Endothelial cell of umbilical vein (primary cell): ENCODE data around the gene EXOC6. TPM values are rescaled to one million over a fixed set of nuclear protein-coding genes. Genes with fewer than 3 reads are reported as not detected.

Source experiments
- BruUV-seq: library from RNA; stranded (reverse); fragments of 400-500 nt; replicated peaks from 2 replicates; lab custom pipeline; 2021; lab: Mats Ljungman, UMichigan
- CTCF ChIA-PET: fragments of 300-600, 350-600 bp; sonication (Branson Sonifier 250); formaldehyde crosslinking; loops from one replicate; lab custom pipeline; 2021; ENCODE audit warnings: antibody characterized with exemption, inconsistent platforms; lab: Charles Lee
- POLR2A ChIA-PET: fragments of 300-600, 350-600 bp; sonication (Branson Sonifier 250); formaldehyde crosslinking; loops from one replicate; lab custom pipeline; 2021; ENCODE audit warnings: antibody characterized with exemption, inconsistent platforms; lab: Charles Lee
- DNase-seq: peaks from one replicate; pipeline ENCODE4 v3.0.0-alpha.2; 2011; ENCODE audit warnings: low read depth, low spot score
- FAIRE-seq: peaks from 2 replicates; lab custom pipeline; 2011; peaks lifted over from hg19 to GRCh38; lab: Jason Lieb, UNC
- H2AFZ ChIP-seq: 2 replicates; pipeline ENCODE4 v1.6.0; 2012; ENCODE audit warnings: low read depth, low read length, control low read depth, inconsistent platforms
- H3K27ac ChIP-seq: 2 replicates; pipeline ENCODE4 v1.5.1; 2011; ENCODE audit warnings: low read depth, mild to moderate bottlenecking, control low read depth, low read length, moderate library complexity; ENCODE audit not compliant: insufficient read depth
- H3K27me3 ChIP-seq, 2 experiments: 2 replicates each; pipeline versions ENCODE4 v1.6.0 to v1.6.1; 2011; ENCODE audit warnings: low read length in 2 of 2, mixed read lengths in 1 of 2; ENCODE audit not compliant: control insufficient read depth in 2 of 2, insufficient read depth in 2 of 2
- H3K36me3 ChIP-seq, 2 experiments: 2 replicates in 1 of 2; 3 replicates in 1 of 2; pipeline ENCODE4 v1.5.1; 2011; ENCODE audit warnings: low read length in 2 of 2, mild to moderate bottlenecking in 1 of 2, moderate library complexity in 1 of 2; ENCODE audit not compliant: control insufficient read depth in 2 of 2, insufficient read depth in 2 of 2; ENCODE audit errors: extremely low read depth in 1 of 2
- H3K4me1 ChIP-seq: 3 replicates; pipeline ENCODE4 v1.5.1; 2011; ENCODE audit warnings: mild to moderate bottlenecking, low read length; ENCODE audit not compliant: control insufficient read depth, insufficient read depth; ENCODE audit errors: extremely low read depth
- H3K4me2 ChIP-seq: 2 replicates; pipeline ENCODE4 v1.6.1; 2011; ENCODE audit warnings: low read length, control low read depth, mixed read lengths; ENCODE audit not compliant: insufficient read depth
- H3K4me3 ChIP-seq, 3 experiments: fragments of 200-600 bp in 1 of 3; sonication (generic), shearing (Covaris generic) in 1 of 3; replicated peaks in 1 of 3; 2 replicates each; pipeline ENCODE4 v1.5.1; 2011 to 2016; ENCODE audit warnings: control low read depth in 3 of 3, low read length in 3 of 3, mild to moderate bottlenecking in 2 of 3, inconsistent platforms in 1 of 3, low read depth in 1 of 3, moderate library complexity in 1 of 3; ENCODE audit not compliant: insufficient read depth in 1 of 3
- H3K79me2 ChIP-seq: 2 replicates; pipeline ENCODE4 v1.6.0; 2012; ENCODE audit warnings: low read length, inconsistent platforms; ENCODE audit not compliant: control insufficient read depth, insufficient read depth
- H3K9ac ChIP-seq: replicated peaks from 2 replicates; pipeline ENCODE3; 2011; ENCODE audit warnings: low read length, control low read depth; ENCODE audit not compliant: insufficient read depth; ENCODE audit errors: extremely low read depth
- H3K9me1 ChIP-seq: replicated peaks from 3 replicates; pipeline ENCODE4 v1.6.0; 2011; ENCODE audit warnings: mild to moderate bottlenecking, low read length; ENCODE audit not compliant: control insufficient read depth, insufficient read depth; ENCODE audit errors: extremely low read depth
- H3K9me3 ChIP-seq: replicated peaks from 2 replicates; pipeline ENCODE4 v1.5.1; 2012; ENCODE audit warnings: low read length, inconsistent platforms; ENCODE audit not compliant: control insufficient read depth, insufficient read depth
- H4K20me1 ChIP-seq: replicated peaks from 2 replicates; pipeline ENCODE3; 2011; ENCODE audit warnings: mild to moderate bottlenecking, low read length; ENCODE audit not compliant: control insufficient read depth, insufficient read depth; ENCODE audit errors: extremely low read depth
- EZH2 ChIP-seq: IDR thresholded peaks from 2 replicates; pipeline ENCODE4 v1.6.1; 2012; ENCODE audit warnings: borderline replicate concordance, low read depth, mild to moderate bottlenecking, moderate library complexity, low read length, inconsistent platforms; ENCODE audit not compliant: severe bottlenecking
- FOS ChIP-seq: IDR thresholded peaks from 2 replicates; pipeline ENCODE4 v1.6.1; 2011; ENCODE audit warnings: mild to moderate bottlenecking, low read length, moderate library complexity, borderline replicate concordance; ENCODE audit not compliant: insufficient read depth
- GATA2 ChIP-seq: IDR thresholded peaks from 2 replicates; pipeline ENCODE4 v1.7.0; 2011; ENCODE audit warnings: low read depth, mild to moderate bottlenecking, moderate library complexity, mixed read lengths, low read length; ENCODE audit not compliant: insufficient read length, insufficient read depth
- JUN ChIP-seq: IDR thresholded peaks from 2 replicates; pipeline ENCODE4 v1.6.1; 2011; ENCODE audit warnings: borderline replicate concordance, low read depth; ENCODE audit not compliant: insufficient read length, insufficient read depth
- MYC ChIP-seq: IDR thresholded peaks from one replicate; pipeline ENCODE4 v1.6.1; 2011; ENCODE audit warnings: mild to moderate bottlenecking, low read depth, low read length
- POLR2A ChIP-seq: IDR thresholded peaks from 2 replicates; pipeline ENCODE4 v1.6.1; 2012; ENCODE audit warnings: low read depth, mild to moderate bottlenecking, control low read depth, low read length
- POLR2AphosphoS5 ChIP-seq: IDR thresholded peaks from 2 replicates; pipeline ENCODE4 v1.6.1; 2012; ENCODE audit warnings: low read depth, mild to moderate bottlenecking, control low read depth, low read length, moderate library complexity; ENCODE audit not compliant: insufficient read depth
- dilution Hi-C: fragments of 300-500 bp; cut with MboI; formaldehyde crosslinking; loops from one replicate; pipeline ENCODE4 v1.15.0; 2019; ENCODE audit warnings: low sequenced_read_pairs; ENCODE audit not compliant: extremely low pct_ligation_motif_present
- intact Hi-C: fragments of 100-400 bp; cut with micrococcal nuclease; formaldehyde crosslinking; loops from one replicate; pipeline ENCODE4 v1.10.0; 2022
- polyA plus RNA-seq, 4 experiments: library from polyadenylated mRNA; depleted of rRNA in 3 of 4; stranded (reverse) in 3 of 4; unstranded in 1 of 4; fragments of >200 nt; gene quantifications; 2 replicates each; pipeline versions ENCODE4 v1.2.1 to v1.2.3, GENCODE V29; 2011 to 2012; ENCODE audit warnings: missing spikeins in 1 of 4
- total RNA-seq: library from RNA; stranded (reverse); gene quantifications from 2 replicates; pipeline ENCODE4 v1.2.3, GENCODE V29; 2021
- TF ChIP-seq, protein P1 (sequence below): IDR thresholded peaks from 2 replicates; pipeline ENCODE4 v1.6.1; 2011; ENCODE audit not compliant: insufficient read depth, insufficient read length
- TF ChIP-seq, protein P2 (sequence below), 2 donors: IDR thresholded peaks; 1 replicate in 1 of 2; 2 replicates in 1 of 2; pipeline ENCODE4 v1.5.1; 2011; ENCODE audit warnings: low read length in 2 of 2, mild to moderate bottlenecking in 2 of 2, moderate library complexity in 2 of 2, control low read depth in 1 of 2, inconsistent platforms in 1 of 2, low read depth in 1 of 2; ENCODE audit not compliant: insufficient read depth in 1 of 2; ENCODE audit errors: extremely low read depth in 1 of 2

The EXOC6 gene
- total and polyA plus RNA-seq, 2 donors (not counting 3 experiments of a cell fraction or from before 2014, with no cell fraction given) = 72.6 to 108 TPM

DNA sequence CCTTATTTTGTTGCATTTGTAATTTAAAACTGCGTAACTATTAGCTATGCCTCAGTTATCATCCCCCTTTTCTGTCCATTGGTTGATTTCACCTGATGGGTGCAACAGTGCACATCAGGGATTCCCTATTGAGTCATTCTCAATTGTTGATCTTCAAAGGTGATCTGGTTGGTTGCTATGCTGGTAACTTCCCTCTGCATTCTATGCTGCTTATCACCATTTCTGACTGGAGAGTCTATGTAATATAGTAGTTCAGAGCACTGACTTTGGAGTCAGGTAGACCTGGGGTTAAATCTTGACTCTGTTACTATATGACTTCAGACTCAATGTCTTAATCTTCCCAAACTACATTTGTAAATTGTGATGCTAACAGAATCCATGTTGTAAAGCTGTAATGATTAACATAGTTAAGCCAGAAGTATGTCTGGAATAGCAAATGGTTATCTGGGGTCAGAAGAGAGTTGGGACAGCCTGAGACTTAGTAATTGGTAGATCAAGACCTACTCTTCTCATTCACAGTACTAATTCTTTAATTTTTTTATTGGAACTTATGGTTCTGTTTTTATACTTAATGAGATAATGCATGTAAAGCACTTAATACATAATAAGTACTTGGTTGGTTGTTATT lies 38.1 kb downstream of the EXOC6 start:
- dilution Hi-C loops = no loop called here
- CTCF ChIA-PET = interaction anchor here (0.7 to 2.6 kb wide), 6 partner anchors 14 to 156 kb away, joined by 3 to 7 read pairs (median 3); partner anchors contain the start of gene EXOC6

More for the DNA sequence above, 38.1 kb downstream of the EXOC6 start:
- TF ChIP-seq JUN (no peak), GATA2 (no peak), FOS (no peak), EZH2 (no peak), POLR2AphosphoS5 (no peak), POLR2A (no peak), MYC (no peak)
- TF ChIP-seq, protein P1, sequence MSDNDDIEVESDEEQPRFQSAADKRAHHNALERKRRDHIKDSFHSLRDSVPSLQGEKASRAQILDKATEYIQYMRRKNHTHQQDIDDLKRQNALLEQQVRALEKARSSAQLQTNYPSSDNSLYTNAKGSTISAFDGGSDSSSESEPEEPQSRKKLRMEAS = no peak
- TF ChIP-seq, protein P2, sequence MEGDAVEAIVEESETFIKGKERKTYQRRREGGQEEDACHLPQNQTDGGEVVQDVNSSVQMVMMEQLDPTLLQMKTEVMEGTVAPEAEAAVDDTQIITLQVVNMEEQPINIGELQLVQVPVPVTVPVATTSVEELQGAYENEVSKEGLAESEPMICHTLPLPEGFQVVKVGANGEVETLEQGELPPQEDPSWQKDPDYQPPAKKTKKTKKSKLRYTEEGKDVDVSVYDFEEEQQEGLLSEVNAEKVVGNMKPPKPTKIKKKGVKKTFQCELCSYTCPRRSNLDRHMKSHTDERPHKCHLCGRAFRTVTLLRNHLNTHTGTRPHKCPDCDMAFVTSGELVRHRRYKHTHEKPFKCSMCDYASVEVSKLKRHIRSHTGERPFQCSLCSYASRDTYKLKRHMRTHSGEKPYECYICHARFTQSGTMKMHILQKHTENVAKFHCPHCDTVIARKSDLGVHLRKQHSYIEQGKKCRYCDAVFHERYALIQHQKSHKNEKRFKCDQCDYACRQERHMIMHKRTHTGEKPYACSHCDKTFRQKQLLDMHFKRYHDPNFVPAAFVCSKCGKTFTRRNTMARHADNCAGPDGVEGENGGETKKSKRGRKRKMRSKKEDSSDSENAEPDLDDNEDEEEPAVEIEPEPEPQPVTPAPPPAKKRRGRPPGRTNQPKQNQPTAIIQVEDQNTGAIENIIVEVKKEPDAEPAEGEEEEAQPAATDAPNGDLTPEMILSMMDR (IDR thresholded peaks at IDR 0.05; ENCODE audit: extremely low read depth in 1 of 2, insufficient read depth in 1 of 2, low read depth in 1 of 2, low read length in 2 of 2) = no peak
- H2AFZ ChIP-seq = no peak overlapping the region
- intact Hi-C loops = loop anchor here (1.0 kb wide), 1 partner anchor 403 kb away; no protein-coding TSS in a partner anchor
- BruUV-seq = no TSS peak
- FAIRE-seq (no peak), DNase-seq (no peak)
- peaks cover 0 to 1% of the 10 kb centered on the region in 2 experiments for H3K36me3 ChIP-seq
- H3K27me3 ChIP-seq = no peaks in the 10 kb centered on the region
- no peaks in the 10 kb centered on the region for H3K9me3 ChIP-seq
- no peak overlapping the region for H3K27ac ChIP-seq
- peaks cover 18% of the 10 kb centered on the region for H3K4me1 ChIP-seq
- no peak overlapping the region for H3K9ac ChIP-seq
- H3K4me2 ChIP-seq = no peak overlapping the region
- H4K20me1 ChIP-seq = peaks cover 19% of the 10 kb centered on the region
- no peaks in the 10 kb centered on the region for H3K9me1 ChIP-seq
- peaks cover 78% of the 10 kb centered on the region for H3K79me2 ChIP-seq
- POLR2A ChIA-PET = no interaction called here
- H3K4me3 ChIP-seq = no peak overlapping the region
